Effector memory CD4-positive, alpha-beta T cell (primary cell): Measurements from ENCODE around the gene GMNN.

ENCODE experiments used
- DNase-seq, 3 donors: peaks; one replicate each; pipeline ENCODE4 v3.0.0-alpha.2; 2020
- H3K27ac ChIP-seq: 2 replicates; pipeline ENCODE4 v1.7.0; 2013; ENCODE audit warnings: mild to moderate bottlenecking, low read length, moderate library complexity; ENCODE audit not compliant: insufficient read depth, poor library complexity, severe bottlenecking
- H3K27me3 ChIP-seq: replicated peaks from 2 replicates; pipeline ENCODE4 v1.7.0; 2013; ENCODE audit warnings: mild to moderate bottlenecking, low read length; ENCODE audit not compliant: insufficient read depth, control insufficient read depth, poor library complexity, severe bottlenecking
- H3K36me3 ChIP-seq: 2 replicates; pipeline ENCODE4 v1.7.0; 2013; ENCODE audit warnings: mild to moderate bottlenecking, low read length, moderate library complexity; ENCODE audit not compliant: control insufficient read depth, insufficient read depth
- H3K4me1 ChIP-seq: 2 replicates; pipeline ENCODE4 v1.7.0; 2013; ENCODE audit warnings: low read length, mild to moderate bottlenecking; ENCODE audit not compliant: control insufficient read depth, insufficient read depth, poor library complexity, severe bottlenecking
- H3K4me3 ChIP-seq: 2 replicates; pipeline ENCODE4 v1.7.0; 2013; ENCODE audit warnings: low read length, low read depth, mild to moderate bottlenecking; ENCODE audit not compliant: insufficient read depth, poor library complexity, severe bottlenecking
- H3K9me3 ChIP-seq: 2 replicates; pipeline ENCODE4 v1.7.0; 2013; ENCODE audit warnings: mild to moderate bottlenecking, low read length, moderate library complexity; ENCODE audit not compliant: control insufficient read depth

The GMNN gene

GRCh38 chr6:24827162-24827561 lies 52.4 kb downstream of the GMNN start:
- Histone ChIP-seq H3K4me3 (no peak overlapping the region), H3K27ac (peak overlapping the region; percentile 26), H3K36me3 (peaks cover 95% of the 10 kb centered on the region), H3K4me1 (no peaks in the 10 kb centered on the region), H3K27me3 (no peaks in the 10 kb centered on the region), H3K9me3 (no peaks in the 10 kb centered on the region)
- no peak for DNase-seq

GRCh38 chr6:24827970-24828369 lies 53.2 kb downstream of the GMNN start:
- Histone ChIP-seq H3K36me3 (peaks cover 97% of the 10 kb centered on the region), H3K9me3 (no peaks in the 10 kb centered on the region), H3K4me3 (no peak overlapping the region), H3K4me1 (no peaks in the 10 kb centered on the region), H3K27ac (peak overlapping the region; percentile 26), H3K27me3 (no peaks in the 10 kb centered on the region)
- DNase-seq, result no peak

GRCh38 chr6:24829657-24830056 lies 54.9 kb downstream of the GMNN start:
- Histone ChIP-seq H3K36me3 (peaks cover 97% of the 10 kb centered on the region), H3K27ac (no peak overlapping the region), H3K27me3 (no peaks in the 10 kb centered on the region), H3K4me1 (no peaks in the 10 kb centered on the region), H3K9me3 (no peaks in the 10 kb centered on the region), H3K4me3 (no peak overlapping the region)
- DNase-seq, result no peak

GRCh38 chr6:24831771-24832716 lies 57.3 kb downstream of the GMNN start:
- no peaks in the 10 kb centered on the region for H3K9me3 ChIP-seq
- no peak overlapping the region for H3K27ac ChIP-seq
- H3K36me3 ChIP-seq, result peaks cover 93% of the 10 kb centered on the region
- H3K4me1 ChIP-seq, result no peaks in the 10 kb centered on the region
- H3K4me3 ChIP-seq, result no peak overlapping the region
- no peaks in the 10 kb centered on the region for H3K27me3 ChIP-seq
- no peak for DNase-seq

- no peaks in the 10 kb centered on the region for H3K27me3 ChIP-seq
- no peak overlapping the region for H3K27ac ChIP-seq
- H3K4me3 ChIP-seq, result no peak overlapping the region
- DNase-seq, result no peak
- peaks cover 86% of the 10 kb centered on the region for H3K36me3 ChIP-seq
- H3K4me1 ChIP-seq, result no peaks in the 10 kb centered on the region
- no peaks in the 10 kb centered on the region for H3K9me3 ChIP-seq
Observed at GRCh38 chr6:24832794-24833193, 58.1 kb downstream of the GMNN start.

GRCh38 chr6:24833711-24834386 lies 59.1 kb downstream of the GMNN start:
- peaks cover 85% of the 10 kb centered on the region for H3K36me3 ChIP-seq
- H3K4me1 ChIP-seq, result no peaks in the 10 kb centered on the region
- H3K9me3 ChIP-seq, result no peaks in the 10 kb centered on the region
- H3K27me3 ChIP-seq, result no peaks in the 10 kb centered on the region
- DNase-seq, result no peak
- H3K4me3 ChIP-seq, result no peak overlapping the region
- no peak overlapping the region for H3K27ac ChIP-seq
